ENCODE data around the gene PPIP5K2. TPM values are rescaled to one million over a fixed set of nuclear protein-coding genes. Genes with fewer than 3 reads are reported as not detected.

Gene PPIP5K2
- total and polyA plus RNA-seq, 2 donors (not counting 3 experiments of a cell fraction or from before 2014, with no cell fraction given) = 20.8 to 69.4 TPM

GRCh38 chr5:103098993-103099392 is 21.1 kb upstream of the PPIP5K2 start:
- FAIRE-seq (no peak), DNase-seq (ENCODE audit: low read depth, low spot score) (no peak)
- Histone ChIP-seq H3K9me3 (replicated peaks; ENCODE audit: control insufficient read depth, insufficient read depth, low read length) (no peaks in the 10 kb centered on the region), H4K20me1 (replicated peaks; ENCODE audit: control insufficient read depth, extremely low read depth, insufficient read depth, low read length) (no peaks in the 10 kb centered on the region), H3K27ac (ENCODE audit: insufficient read depth, low read depth, low read length) (no peak overlapping the region), H2AFZ (ENCODE audit: low read depth, low read length) (no peak overlapping the region), H3K4me2 (ENCODE audit: insufficient read depth, low read length) (no peak overlapping the region), H3K9me1 (replicated peaks; ENCODE audit: control insufficient read depth, extremely low read depth, insufficient read depth, low read length) (no peaks in the 10 kb centered on the region), H3K4me3 (replicated peaks in 1 of 3; ENCODE audit: insufficient read depth in 1 of 3, low read depth in 1 of 3, low read length in 3 of 3) (no peak overlapping the region), H3K79me2 (ENCODE audit: control insufficient read depth, insufficient read depth, low read length) (no peaks in the 10 kb centered on the region), H3K27me3 (ENCODE audit: control insufficient read depth in 2 of 2, insufficient read depth in 2 of 2, low read length in 2 of 2) (no peaks in the 10 kb centered on the region), H3K36me3 (ENCODE audit: control insufficient read depth in 2 of 2, extremely low read depth in 1 of 2, insufficient read depth in 2 of 2, low read length in 2 of 2) (no peaks in the 10 kb centered on the region), H3K4me1 (ENCODE audit: control insufficient read depth, extremely low read depth, insufficient read depth, low read length) (no peaks in the 10 kb centered on the region), H3K9ac (replicated peaks; ENCODE audit: extremely low read depth, insufficient read depth, low read length) (no peak overlapping the region)
- TF ChIP-seq GATA2 (IDR thresholded peaks at IDR 0.05; ENCODE audit: insufficient read depth, insufficient read length, low read depth, low read length) (no peak), MAX (IDR thresholded peaks at IDR 0.05; ENCODE audit: insufficient read depth, insufficient read length) (no peak), MYC (IDR thresholded peaks at IDR 0.05; ENCODE audit: low read depth, low read length) (no peak), JUN (IDR thresholded peaks at IDR 0.05; ENCODE audit: borderline replicate concordance, insufficient read depth, insufficient read length, low read depth) (no peak), FOS (IDR thresholded peaks at IDR 0.05; ENCODE audit: borderline replicate concordance, insufficient read depth, low read length) (no peak), EZH2 (IDR thresholded peaks at IDR 0.05; ENCODE audit: borderline replicate concordance, low read depth, low read length, severe bottlenecking) (no peak), POLR2AphosphoS5 (IDR thresholded peaks at IDR 0.05; ENCODE audit: insufficient read depth, low read depth, low read length) (no peak), CTCF (IDR thresholded peaks at IDR 0.05; ENCODE audit: extremely low read depth in 1 of 2, insufficient read depth in 1 of 2, low read depth in 1 of 2, low read length in 2 of 2) (no peak), POLR2A (IDR thresholded peaks at IDR 0.05; ENCODE audit: low read depth, low read length) (no peak)
- intact Hi-C loops (cut with micrococcal nuclease) (no loop called here), dilution Hi-C loops (cut with MboI; ENCODE audit: extremely low pct_ligation_motif_present, low sequenced_read_pairs) (no loop called here)
- ChIA-PET POLR2A (no interaction called here), CTCF (interaction anchor here (1.2 kb wide), 1 partner anchor 13 kb away, joined by 3 read pairs; no protein-coding TSS in a partner anchor)
- BruUV-seq (replicated peaks) = no TSS peak
